Neural cell (in vitro differentiated cells): Measurements from ENCODE around the gene SLC25A34. TPM values are rescaled to one million over a fixed set of nuclear protein-coding genes. Genes with fewer than 3 reads are reported as not detected.

Source experiments
- H2AFZ ChIP-seq: fragments of 200-600, 300-800 bp; sonication (generic), shearing (Covaris generic); 2 replicates; pipeline ENCODE4 v1.6.0; 2014; ENCODE audit warnings: low read depth, mild to moderate bottlenecking, antibody characterized with exemption, low read length, moderate library complexity
- H3F3A ChIP-seq: fragments of 200-600 bp; shearing (Covaris generic); 2 replicates; pipeline ENCODE4 v1.6.1; 2016; ENCODE audit warnings: mild to moderate bottlenecking, moderate library complexity, mixed read lengths, antibody characterized with exemption, low read length; ENCODE audit not compliant: insufficient read depth, poor library complexity, severe bottlenecking
- H3K27ac ChIP-seq: fragments of 200-600, 300-800 bp; sonication (generic), shearing (Covaris generic); 2 replicates; pipeline ENCODE4 v1.5.1; 2014; ENCODE audit warnings: mild to moderate bottlenecking, low read length, moderate library complexity
- H3K27me3 ChIP-seq: fragments of 300-800, 200-600 bp; sonication (generic), shearing (Covaris generic); 2 replicates; pipeline ENCODE4 v1.6.0; 2014; ENCODE audit warnings: mild to moderate bottlenecking, low read depth, low read length, moderate library complexity; ENCODE audit not compliant: insufficient read depth
- H3K36me3 ChIP-seq: fragments of 300-800, 200-600 bp; sonication (generic), shearing (Covaris generic); 2 replicates; pipeline ENCODE4 v1.5.1; 2014; ENCODE audit warnings: mild to moderate bottlenecking, antibody characterized with exemption, low read length, moderate library complexity; ENCODE audit not compliant: insufficient read depth
- H3K4me2 ChIP-seq: fragments of 300-800, 200-600 bp; sonication (generic), shearing (Covaris generic); 2 replicates; pipeline ENCODE4 v1.6.0; 2014; ENCODE audit warnings: mild to moderate bottlenecking, low read length
- H3K4me3 ChIP-seq: fragments of 300-800, 200-600 bp; sonication (generic), shearing (Covaris generic); 2 replicates; pipeline ENCODE4 v1.5.1; 2014; ENCODE audit warnings: mild to moderate bottlenecking, low read length, moderate library complexity
- H3K79me2 ChIP-seq: fragments of 200-600 bp; shearing (Covaris generic); replicated peaks from 2 replicates; pipeline ENCODE4 v1.6.0; 2014; ENCODE audit warnings: mild to moderate bottlenecking, low read length, moderate library complexity; ENCODE audit not compliant: insufficient read depth
- H3K9ac ChIP-seq: fragments of 300-800, 200-600 bp; sonication (generic), shearing (Covaris generic); 2 replicates; pipeline ENCODE4 v1.6.1; 2016; ENCODE audit warnings: mild to moderate bottlenecking, low read length, mixed read lengths
- H3K9me2 ChIP-seq: fragments of 200-600 bp; shearing (Covaris generic); 2 replicates; pipeline ENCODE4 v1.6.1; 2016; ENCODE audit warnings: mild to moderate bottlenecking, low read length, mixed read lengths; ENCODE audit not compliant: insufficient read depth
- H3K9me3 ChIP-seq: fragments of 200-600, 300-800 bp; sonication (generic), shearing (Covaris generic); 2 replicates; pipeline ENCODE4 v1.6.1; 2016; ENCODE audit warnings: mild to moderate bottlenecking, mixed run types, low read length, moderate library complexity, mixed read lengths
- H4K20me1 ChIP-seq: fragments of 200-600 bp; shearing (Covaris generic); 2 replicates; pipeline ENCODE4 v1.6.1; 2016; ENCODE audit warnings: mild to moderate bottlenecking, mixed run types; ENCODE audit not compliant: insufficient read depth
- EP300 ChIP-seq: fragments of 450-650 bp; conservative IDR thresholded peaks from 2 replicates; pipeline ENCODE4 v1.6.1; 2014; ENCODE audit warnings: antibody characterized with exemption, mild to moderate bottlenecking, moderate library complexity; ENCODE audit not compliant: poor library complexity, severe bottlenecking
- EZH2 ChIP-seq: fragments of 200-600, 300-800 bp; shearing (Covaris generic), sonication (generic); IDR thresholded peaks from 2 replicates; pipeline ENCODE4 v1.6.1; 2014; ENCODE audit warnings: antibody characterized with exemption, low read length, borderline replicate concordance, mild to moderate bottlenecking; ENCODE audit not compliant: insufficient read depth, poor library complexity, severe bottlenecking
- MXI1 ChIP-seq: fragments of 450-650 bp; conservative IDR thresholded peaks from 2 replicates; pipeline ENCODE4 v1.6.1; 2014; ENCODE audit warnings: antibody characterized with exemption, mild to moderate bottlenecking; ENCODE audit not compliant: poor library complexity, severe bottlenecking
- POLR2AphosphoS5 ChIP-seq: IDR thresholded peaks from 2 replicates; pipeline ENCODE4 v1.6.1; 2012
- RAD21 ChIP-seq: fragments of 450-650 bp; conservative IDR thresholded peaks from 2 replicates; pipeline ENCODE4 v1.6.1; 2014; ENCODE audit warnings: antibody characterized with exemption, mild to moderate bottlenecking, moderate library complexity
- SMC3 ChIP-seq: fragments of 450-650 bp; conservative IDR thresholded peaks from 2 replicates; pipeline ENCODE4 v1.6.1; 2014; ENCODE audit warnings: antibody characterized with exemption, mild to moderate bottlenecking, moderate library complexity; ENCODE audit not compliant: poor library complexity
- TAF1 ChIP-seq: IDR thresholded peaks from 2 replicates; pipeline ENCODE4 v1.6.1; 2012; ENCODE audit warnings: low read depth
- polyA plus RNA-seq: library from polyadenylated mRNA; depleted of rRNA; stranded (reverse); fragments of >200 nt; gene quantifications from 2 replicates; pipeline ENCODE4 v1.2.3, GENCODE V29; 2014
- TF ChIP-seq, protein P1 (sequence below): IDR thresholded peaks from 2 replicates; pipeline ENCODE4 v1.6.1; 2012; ENCODE audit warnings: borderline replicate concordance
- TF ChIP-seq, protein P2 (sequence below): fragments of 450-650 bp; IDR thresholded peaks from 2 replicates; pipeline ENCODE4 v1.5.1; 2014; ENCODE audit warnings: antibody characterized with exemption, mild to moderate bottlenecking, moderate library complexity; ENCODE audit not compliant: poor library complexity, severe bottlenecking

Gene SLC25A34
- polyA plus RNA-seq, 1 donor from 2014 or later, result 5.4 TPM

DNA sequence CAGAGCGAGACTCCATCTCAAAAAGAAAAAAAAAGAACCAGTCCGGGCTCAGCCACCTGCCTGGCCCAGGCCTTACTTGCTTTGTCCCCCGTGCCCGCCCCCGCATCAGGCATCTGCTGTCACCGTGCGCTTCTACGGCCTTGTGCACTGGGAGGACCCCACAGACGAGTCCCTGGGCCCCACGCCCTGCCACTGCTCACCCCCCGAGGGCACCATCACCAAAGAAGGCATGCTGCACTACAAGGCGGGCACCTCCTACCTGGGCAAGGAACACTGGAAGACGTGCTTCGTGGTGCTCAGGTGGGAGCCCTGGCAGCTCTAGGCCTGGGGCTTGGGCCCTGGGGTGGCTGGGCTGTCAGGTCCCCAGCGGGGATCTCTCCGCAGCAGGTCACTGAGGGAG, 5.6 kb upstream of the SLC25A34 start:
- no peak overlapping the region for H2AFZ ChIP-seq
- H3K9ac ChIP-seq, result no peak overlapping the region
- no peaks in the 10 kb centered on the region for H3K79me2 ChIP-seq
- H3K9me3 ChIP-seq, result no peaks in the 10 kb centered on the region
- H3K27ac ChIP-seq, result no peak overlapping the region
- no peak overlapping the region for H3K4me3 ChIP-seq
- no peaks in the 10 kb centered on the region for H3K36me3 ChIP-seq
- H4K20me1 ChIP-seq, result no peaks in the 10 kb centered on the region
- no peak overlapping the region for H3K4me2 ChIP-seq
- H3K9me2 ChIP-seq, result no peaks in the 10 kb centered on the region
- no peaks in the 10 kb centered on the region for H3K27me3 ChIP-seq
- TF ChIP-seq EP300, result no peak
- no peak for TF ChIP-seq MXI1
- TF ChIP-seq, protein P1, sequence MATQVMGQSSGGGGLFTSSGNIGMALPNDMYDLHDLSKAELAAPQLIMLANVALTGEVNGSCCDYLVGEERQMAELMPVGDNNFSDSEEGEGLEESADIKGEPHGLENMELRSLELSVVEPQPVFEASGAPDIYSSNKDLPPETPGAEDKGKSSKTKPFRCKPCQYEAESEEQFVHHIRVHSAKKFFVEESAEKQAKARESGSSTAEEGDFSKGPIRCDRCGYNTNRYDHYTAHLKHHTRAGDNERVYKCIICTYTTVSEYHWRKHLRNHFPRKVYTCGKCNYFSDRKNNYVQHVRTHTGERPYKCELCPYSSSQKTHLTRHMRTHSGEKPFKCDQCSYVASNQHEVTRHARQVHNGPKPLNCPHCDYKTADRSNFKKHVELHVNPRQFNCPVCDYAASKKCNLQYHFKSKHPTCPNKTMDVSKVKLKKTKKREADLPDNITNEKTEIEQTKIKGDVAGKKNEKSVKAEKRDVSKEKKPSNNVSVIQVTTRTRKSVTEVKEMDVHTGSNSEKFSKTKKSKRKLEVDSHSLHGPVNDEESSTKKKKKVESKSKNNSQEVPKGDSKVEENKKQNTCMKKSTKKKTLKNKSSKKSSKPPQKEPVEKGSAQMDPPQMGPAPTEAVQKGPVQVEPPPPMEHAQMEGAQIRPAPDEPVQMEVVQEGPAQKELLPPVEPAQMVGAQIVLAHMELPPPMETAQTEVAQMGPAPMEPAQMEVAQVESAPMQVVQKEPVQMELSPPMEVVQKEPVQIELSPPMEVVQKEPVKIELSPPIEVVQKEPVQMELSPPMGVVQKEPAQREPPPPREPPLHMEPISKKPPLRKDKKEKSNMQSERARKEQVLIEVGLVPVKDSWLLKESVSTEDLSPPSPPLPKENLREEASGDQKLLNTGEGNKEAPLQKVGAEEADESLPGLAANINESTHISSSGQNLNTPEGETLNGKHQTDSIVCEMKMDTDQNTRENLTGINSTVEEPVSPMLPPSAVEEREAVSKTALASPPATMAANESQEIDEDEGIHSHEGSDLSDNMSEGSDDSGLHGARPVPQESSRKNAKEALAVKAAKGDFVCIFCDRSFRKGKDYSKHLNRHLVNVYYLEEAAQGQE, result no peak
- TF ChIP-seq, protein P2, sequence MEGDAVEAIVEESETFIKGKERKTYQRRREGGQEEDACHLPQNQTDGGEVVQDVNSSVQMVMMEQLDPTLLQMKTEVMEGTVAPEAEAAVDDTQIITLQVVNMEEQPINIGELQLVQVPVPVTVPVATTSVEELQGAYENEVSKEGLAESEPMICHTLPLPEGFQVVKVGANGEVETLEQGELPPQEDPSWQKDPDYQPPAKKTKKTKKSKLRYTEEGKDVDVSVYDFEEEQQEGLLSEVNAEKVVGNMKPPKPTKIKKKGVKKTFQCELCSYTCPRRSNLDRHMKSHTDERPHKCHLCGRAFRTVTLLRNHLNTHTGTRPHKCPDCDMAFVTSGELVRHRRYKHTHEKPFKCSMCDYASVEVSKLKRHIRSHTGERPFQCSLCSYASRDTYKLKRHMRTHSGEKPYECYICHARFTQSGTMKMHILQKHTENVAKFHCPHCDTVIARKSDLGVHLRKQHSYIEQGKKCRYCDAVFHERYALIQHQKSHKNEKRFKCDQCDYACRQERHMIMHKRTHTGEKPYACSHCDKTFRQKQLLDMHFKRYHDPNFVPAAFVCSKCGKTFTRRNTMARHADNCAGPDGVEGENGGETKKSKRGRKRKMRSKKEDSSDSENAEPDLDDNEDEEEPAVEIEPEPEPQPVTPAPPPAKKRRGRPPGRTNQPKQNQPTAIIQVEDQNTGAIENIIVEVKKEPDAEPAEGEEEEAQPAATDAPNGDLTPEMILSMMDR, result no peak
- TF ChIP-seq SMC3, result no peak
- no peak for TF ChIP-seq POLR2AphosphoS5
- no peak for TF ChIP-seq EZH2
- no peak for TF ChIP-seq TAF1
- TF ChIP-seq RAD21, result no peak
- H3F3A ChIP-seq, result no peaks in the 10 kb centered on the region

DNA sequence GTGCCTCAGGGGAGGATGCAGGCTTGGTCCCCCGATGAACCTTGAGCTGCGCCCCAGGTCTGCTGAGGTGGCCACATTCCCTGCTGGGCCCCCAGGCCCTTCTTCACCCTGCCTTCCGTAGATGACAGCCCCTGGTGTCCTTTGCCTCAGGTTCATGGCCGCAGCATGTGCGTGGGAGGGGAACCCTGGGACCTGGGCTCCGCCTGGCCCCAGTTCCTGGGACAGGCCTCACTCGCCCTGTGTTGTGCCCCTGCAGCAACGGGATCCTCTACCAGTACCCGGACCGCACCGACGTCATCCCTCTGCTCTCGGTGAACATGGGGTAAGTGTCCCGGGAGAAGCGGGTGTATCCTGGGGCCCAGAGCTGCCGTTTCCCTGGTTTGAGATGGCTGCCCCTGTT, 5.1 kb upstream of the SLC25A34 start:
- Histone ChIP-seq H3K4me3 (no peak overlapping the region), H3K4me2 (no peak overlapping the region), H4K20me1 (no peaks in the 10 kb centered on the region), H3K27me3 (no peaks in the 10 kb centered on the region), H3K9ac (no peak overlapping the region), H3K9me3 (no peaks in the 10 kb centered on the region), H2AFZ (no peak overlapping the region), H3K27ac (no peak overlapping the region), H3K9me2 (no peaks in the 10 kb centered on the region), H3F3A (no peaks in the 10 kb centered on the region), H3K36me3 (no peaks in the 10 kb centered on the region), H3K79me2 (no peaks in the 10 kb centered on the region)
- TF ChIP-seq, protein P2, result no peak
- no peak for TF ChIP-seq TAF1
- no peak for TF ChIP-seq MXI1
- TF ChIP-seq, protein P1, result no peak
- TF ChIP-seq POLR2AphosphoS5, result no peak
- TF ChIP-seq EZH2, result no peak
- TF ChIP-seq SMC3, result no peak
- TF ChIP-seq RAD21, result no peak
- no peak for TF ChIP-seq EP300
